ENCODE data around the gene RAB27B. TPM values are rescaled to one million over a fixed set of nuclear protein-coding genes. Genes with fewer than 3 reads are reported as not detected.

RAB27B gene
- polyA plus RNA-seq, 1 experiment = 1.9 TPM

GRCh38 chr18:54856105-54856646 lies 27.9 kb downstream of the RAB27B start:
- CTCF ChIA-PET = no interaction called here

DNA sequence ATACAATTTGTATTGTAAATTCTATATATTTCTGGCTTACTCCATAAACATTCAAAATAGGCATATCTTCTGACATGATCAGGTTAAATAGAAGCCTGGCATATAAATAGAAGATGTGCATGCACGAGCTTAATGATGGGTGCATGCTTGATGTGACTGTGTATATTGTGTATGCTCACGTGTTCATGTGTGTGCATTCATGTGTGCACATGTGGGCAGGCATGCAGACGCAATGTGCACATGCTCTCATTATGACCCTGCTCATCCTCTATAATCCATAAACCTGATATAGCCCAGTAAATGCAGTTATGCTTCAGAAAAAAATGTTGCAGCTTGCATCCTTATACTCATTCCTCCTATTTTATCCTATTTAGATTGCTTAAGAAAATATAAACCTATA lies 29.2 kb downstream of the RAB27B start:
- Histone ChIP-seq H3K4me3 (ENCODE audit: low read depth, low read length) (no peak overlapping the region), H3K9me3 (ENCODE audit: control insufficient read depth, insufficient read depth, low read length) (no peaks in the 10 kb centered on the region), H3K27me3 (ENCODE audit: control insufficient read depth, insufficient read depth, low read length) (no peaks in the 10 kb centered on the region), H3K27ac (ENCODE audit: low read depth, low read length) (no peak overlapping the region)
- DNase-seq (ENCODE audit: low read depth, low spot score) = no peak
- CTCF ChIA-PET = no interaction called here
- POLR2A ChIA-PET = no interaction called here
- TF ChIP-seq, protein P1, sequence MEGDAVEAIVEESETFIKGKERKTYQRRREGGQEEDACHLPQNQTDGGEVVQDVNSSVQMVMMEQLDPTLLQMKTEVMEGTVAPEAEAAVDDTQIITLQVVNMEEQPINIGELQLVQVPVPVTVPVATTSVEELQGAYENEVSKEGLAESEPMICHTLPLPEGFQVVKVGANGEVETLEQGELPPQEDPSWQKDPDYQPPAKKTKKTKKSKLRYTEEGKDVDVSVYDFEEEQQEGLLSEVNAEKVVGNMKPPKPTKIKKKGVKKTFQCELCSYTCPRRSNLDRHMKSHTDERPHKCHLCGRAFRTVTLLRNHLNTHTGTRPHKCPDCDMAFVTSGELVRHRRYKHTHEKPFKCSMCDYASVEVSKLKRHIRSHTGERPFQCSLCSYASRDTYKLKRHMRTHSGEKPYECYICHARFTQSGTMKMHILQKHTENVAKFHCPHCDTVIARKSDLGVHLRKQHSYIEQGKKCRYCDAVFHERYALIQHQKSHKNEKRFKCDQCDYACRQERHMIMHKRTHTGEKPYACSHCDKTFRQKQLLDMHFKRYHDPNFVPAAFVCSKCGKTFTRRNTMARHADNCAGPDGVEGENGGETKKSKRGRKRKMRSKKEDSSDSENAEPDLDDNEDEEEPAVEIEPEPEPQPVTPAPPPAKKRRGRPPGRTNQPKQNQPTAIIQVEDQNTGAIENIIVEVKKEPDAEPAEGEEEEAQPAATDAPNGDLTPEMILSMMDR (IDR thresholded peaks at IDR 0.05; ENCODE audit: low read depth, low read length) = no peak

More at GRCh38 chr18:54856105-54856646, 27.9 kb downstream of the RAB27B start:
- no peak for DNase-seq (ENCODE audit: low read depth, low spot score)
- POLR2A ChIA-PET = no interaction called here
- Histone ChIP-seq H3K4me3 (ENCODE audit: low read depth, low read length) (no peak overlapping the region), H3K27me3 (ENCODE audit: control insufficient read depth, insufficient read depth, low read length) (no peaks in the 10 kb centered on the region), H3K9me3 (ENCODE audit: control insufficient read depth, insufficient read depth, low read length) (no peaks in the 10 kb centered on the region), H3K27ac (ENCODE audit: low read depth, low read length) (no peak overlapping the region)
- TF ChIP-seq, protein P1 (IDR thresholded peaks at IDR 0.05; ENCODE audit: low read depth, low read length) = no peak

DNA sequence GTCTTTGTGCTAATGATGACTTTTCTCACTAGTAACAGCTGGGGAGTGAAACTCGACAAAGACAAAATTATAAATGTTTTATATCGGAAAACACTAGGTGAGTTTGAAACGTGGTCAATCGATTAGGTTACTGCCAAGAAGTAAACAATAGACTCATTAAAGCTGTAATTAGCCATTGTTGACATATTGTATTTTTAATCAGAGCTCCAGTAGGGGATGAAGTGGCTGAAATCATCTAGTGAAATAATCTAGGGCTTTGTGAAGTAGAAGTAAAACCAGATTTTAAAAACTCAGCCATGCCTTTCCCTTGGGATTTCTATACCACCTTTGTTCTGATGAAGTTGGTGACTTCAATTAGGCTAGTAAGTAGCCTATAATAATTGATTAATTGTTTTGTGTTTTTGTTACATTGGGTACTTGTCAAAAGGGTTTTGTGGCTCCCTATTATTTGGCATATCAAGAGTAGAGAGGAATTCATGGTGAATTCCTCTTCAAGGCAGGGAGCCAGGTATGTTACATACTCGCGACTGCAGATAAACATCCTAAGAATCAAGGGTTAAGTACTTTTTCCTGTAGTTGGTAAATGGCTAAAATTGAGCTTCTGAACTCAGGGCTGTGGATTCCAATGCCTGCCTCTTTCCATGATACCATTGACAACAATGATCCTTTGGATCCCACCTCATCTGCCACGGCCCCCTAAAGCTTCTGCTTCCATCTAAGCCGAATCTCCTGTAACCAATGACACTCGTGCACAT lies 31.6 kb downstream of the RAB27B start:
- Histone ChIP-seq H3K9me3 (ENCODE audit: control insufficient read depth, insufficient read depth, low read length) (no peaks in the 10 kb centered on the region), H3K27ac (ENCODE audit: low read depth, low read length) (no peak overlapping the region), H3K27me3 (ENCODE audit: control insufficient read depth, insufficient read depth, low read length) (no peaks in the 10 kb centered on the region), H3K4me3 (ENCODE audit: low read depth, low read length) (no peak overlapping the region)
- DNase-seq (ENCODE audit: low read depth, low spot score) = no peak
- ChIA-PET CTCF (interaction anchor here (1.1 kb wide), 1 partner anchor 15 kb away, joined by 3 read pairs; no protein-coding TSS in a partner anchor), POLR2A (no interaction called here)
- TF ChIP-seq, protein P1 (IDR thresholded peaks at IDR 0.05; ENCODE audit: low read depth, low read length) = no peak

GRCh38 chr18:54860941-54861340 lies 32.7 kb downstream of the RAB27B start:
- TF ChIP-seq, protein P1 (IDR thresholded peaks at IDR 0.05; ENCODE audit: low read depth, low read length) = no peak
- H3K9me3 ChIP-seq (ENCODE audit: control insufficient read depth, insufficient read depth, low read length) = no peaks in the 10 kb centered on the region
- no peak for DNase-seq (ENCODE audit: low read depth, low spot score)
- no peaks in the 10 kb centered on the region for H3K27me3 ChIP-seq (ENCODE audit: control insufficient read depth, insufficient read depth, low read length)
- ChIA-PET CTCF (no interaction called here), POLR2A (no interaction called here)
- no peak overlapping the region for H3K4me3 ChIP-seq (ENCODE audit: low read depth, low read length)
- no peak overlapping the region for H3K27ac ChIP-seq (ENCODE audit: low read depth, low read length)

DNA sequence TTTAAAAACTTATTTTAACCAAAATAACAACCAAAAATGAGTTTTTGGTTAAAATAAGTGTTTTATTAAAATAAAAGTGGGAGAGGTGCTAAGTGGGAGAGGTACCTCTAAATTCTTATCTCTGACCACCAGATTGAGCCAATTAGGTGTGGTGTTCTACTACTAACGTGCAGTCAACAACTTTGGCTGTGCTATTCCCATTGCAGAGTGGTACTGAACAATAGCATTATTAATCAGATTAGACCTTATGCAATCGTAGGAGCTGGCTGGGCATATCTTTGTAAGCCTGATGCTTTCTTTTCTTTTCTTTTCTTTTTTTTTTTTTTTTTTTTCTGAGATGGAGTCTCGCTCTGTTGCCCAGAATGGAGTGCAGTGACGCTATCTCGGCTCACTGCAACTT lies 38.9 kb downstream of the RAB27B start:
- ChIA-PET POLR2A (interaction anchor here (0.7 kb wide), 1 partner anchor 1301 kb away, joined by 5 read pairs; no protein-coding TSS in a partner anchor), CTCF (no interaction called here)
- TF ChIP-seq, protein P1 (IDR thresholded peaks at IDR 0.05; ENCODE audit: low read depth, low read length) = no peak
- H3K4me3 ChIP-seq (ENCODE audit: low read depth, low read length) = no peak overlapping the region
- H3K27ac ChIP-seq (ENCODE audit: low read depth, low read length) = no peak overlapping the region
- DNase-seq (ENCODE audit: low read depth, low spot score) = no peak
- no peaks in the 10 kb centered on the region; the same call in 1 of the 2 replicates for H3K9me3 ChIP-seq (ENCODE audit: control insufficient read depth, insufficient read depth, low read length)
- H3K27me3 ChIP-seq (ENCODE audit: control insufficient read depth, insufficient read depth, low read length) = no peaks in the 10 kb centered on the region

All from AG04450 (cell line).